ENCODE measurements around the gene NRGN. TPM values are rescaled to one million over a fixed set of nuclear protein-coding genes. Genes with fewer than 3 reads are reported as not detected.

Gene NRGN
- total and polyA plus RNA-seq, 10 of the 15 experiments (the other 5 are each of a cell fraction or from before 2014, with no cell fraction given): 0.36 to 3.2 (median 1.1) TPM; not detected in 2

DNA sequence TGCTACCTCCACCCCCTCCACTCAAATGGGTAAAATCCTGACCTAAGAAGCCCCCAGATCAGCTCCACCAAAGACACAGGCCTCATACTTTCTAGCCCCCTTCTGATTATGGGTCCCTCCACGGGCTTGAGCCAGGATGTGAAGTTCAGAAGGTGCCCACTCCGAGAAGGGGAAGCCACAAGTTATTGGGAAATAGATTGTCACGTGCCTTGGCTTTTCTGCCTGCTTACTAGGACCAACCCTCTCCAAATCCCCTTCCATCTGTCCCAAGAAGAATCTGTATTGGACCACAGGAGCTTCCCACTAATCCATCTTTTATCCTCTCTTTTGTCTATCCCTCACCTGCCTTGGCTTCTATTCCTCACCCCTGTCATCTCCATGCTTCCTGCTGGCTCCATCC, 3.0 kb upstream of the NRGN start (continued):
- TF ChIP-seq, protein P1, sequence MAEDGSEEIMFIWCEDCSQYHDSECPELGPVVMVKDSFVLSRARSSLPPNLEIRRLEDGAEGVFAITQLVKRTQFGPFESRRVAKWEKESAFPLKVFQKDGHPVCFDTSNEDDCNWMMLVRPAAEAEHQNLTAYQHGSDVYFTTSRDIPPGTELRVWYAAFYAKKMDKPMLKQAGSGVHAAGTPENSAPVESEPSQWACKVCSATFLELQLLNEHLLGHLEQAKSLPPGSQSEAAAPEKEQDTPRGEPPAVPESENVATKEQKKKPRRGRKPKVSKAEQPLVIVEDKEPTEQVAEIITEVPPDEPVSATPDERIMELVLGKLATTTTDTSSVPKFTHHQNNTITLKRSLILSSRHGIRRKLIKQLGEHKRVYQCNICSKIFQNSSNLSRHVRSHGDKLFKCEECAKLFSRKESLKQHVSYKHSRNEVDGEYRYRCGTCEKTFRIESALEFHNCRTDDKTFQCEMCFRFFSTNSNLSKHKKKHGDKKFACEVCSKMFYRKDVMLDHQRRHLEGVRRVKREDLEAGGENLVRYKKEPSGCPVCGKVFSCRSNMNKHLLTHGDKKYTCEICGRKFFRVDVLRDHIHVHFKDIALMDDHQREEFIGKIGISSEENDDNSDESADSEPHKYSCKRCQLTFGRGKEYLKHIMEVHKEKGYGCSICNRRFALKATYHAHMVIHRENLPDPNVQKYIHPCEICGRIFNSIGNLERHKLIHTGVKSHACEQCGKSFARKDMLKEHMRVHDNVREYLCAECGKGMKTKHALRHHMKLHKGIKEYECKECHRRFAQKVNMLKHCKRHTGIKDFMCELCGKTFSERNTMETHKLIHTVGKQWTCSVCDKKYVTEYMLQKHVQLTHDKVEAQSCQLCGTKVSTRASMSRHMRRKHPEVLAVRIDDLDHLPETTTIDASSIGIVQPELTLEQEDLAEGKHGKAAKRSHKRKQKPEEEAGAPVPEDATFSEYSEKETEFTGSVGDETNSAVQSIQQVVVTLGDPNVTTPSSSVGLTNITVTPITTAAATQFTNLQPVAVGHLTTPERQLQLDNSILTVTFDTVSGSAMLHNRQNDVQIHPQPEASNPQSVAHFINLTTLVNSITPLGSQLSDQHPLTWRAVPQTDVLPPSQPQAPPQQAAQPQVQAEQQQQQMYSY (CRISPR knock-in tag; IDR thresholded peaks at IDR 0.05): no peak
- no peak for TF ChIP-seq TCF3 (IDR thresholded peaks at IDR 0.05; ENCODE audit: borderline replicate concordance, insufficient read depth, low read depth, low read length)
- TF ChIP-seq CBX5 (IDR thresholded peaks at IDR 0.05; ENCODE audit: low read depth): no peak
- TF ChIP-seq YY1 (IDR thresholded peaks at IDR 0.05; ENCODE audit: low read depth, low read length): no peak
- TF ChIP-seq IKZF2 (IDR thresholded peaks at IDR 0.05): no peak
- TF ChIP-seq STAT1 (conservative IDR thresholded peaks at IDR 0.05): no peak
- TF ChIP-seq GABPA (IDR thresholded peaks at IDR 0.05; ENCODE audit: low read depth): no peak
- no peak for TF ChIP-seq JUND (IDR thresholded peaks at IDR 0.05; ENCODE audit: low read depth, low read length)
- TF ChIP-seq, protein P2, sequence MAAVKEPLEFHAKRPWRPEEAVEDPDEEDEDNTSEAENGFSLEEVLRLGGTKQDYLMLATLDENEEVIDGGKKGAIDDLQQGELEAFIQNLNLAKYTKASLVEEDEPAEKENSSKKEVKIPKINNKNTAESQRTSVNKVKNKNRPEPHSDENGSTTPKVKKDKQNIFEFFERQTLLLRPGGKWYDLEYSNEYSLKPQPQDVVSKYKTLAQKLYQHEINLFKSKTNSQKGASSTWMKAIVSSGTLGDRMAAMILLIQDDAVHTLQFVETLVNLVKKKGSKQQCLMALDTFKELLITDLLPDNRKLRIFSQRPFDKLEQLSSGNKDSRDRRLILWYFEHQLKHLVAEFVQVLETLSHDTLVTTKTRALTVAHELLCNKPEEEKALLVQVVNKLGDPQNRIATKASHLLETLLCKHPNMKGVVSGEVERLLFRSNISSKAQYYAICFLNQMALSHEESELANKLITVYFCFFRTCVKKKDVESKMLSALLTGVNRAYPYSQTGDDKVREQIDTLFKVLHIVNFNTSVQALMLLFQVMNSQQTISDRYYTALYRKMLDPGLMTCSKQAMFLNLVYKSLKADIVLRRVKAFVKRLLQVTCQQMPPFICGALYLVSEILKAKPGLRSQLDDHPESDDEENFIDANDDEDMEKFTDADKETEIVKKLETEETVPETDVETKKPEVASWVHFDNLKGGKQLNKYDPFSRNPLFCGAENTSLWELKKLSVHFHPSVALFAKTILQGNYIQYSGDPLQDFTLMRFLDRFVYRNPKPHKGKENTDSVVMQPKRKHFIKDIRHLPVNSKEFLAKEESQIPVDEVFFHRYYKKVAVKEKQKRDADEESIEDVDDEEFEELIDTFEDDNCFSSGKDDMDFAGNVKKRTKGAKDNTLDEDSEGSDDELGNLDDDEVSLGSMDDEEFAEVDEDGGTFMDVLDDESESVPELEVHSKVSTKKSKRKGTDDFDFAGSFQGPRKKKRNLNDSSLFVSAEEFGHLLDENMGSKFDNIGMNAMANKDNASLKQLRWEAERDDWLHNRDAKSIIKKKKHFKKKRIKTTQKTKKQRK (IDR thresholded peaks at IDR 0.05; ENCODE audit: low read depth, low read length): no peak
- TF ChIP-seq ZNF217 (IDR thresholded peaks at IDR 0.05): no peak

Data from GM12878 (cell line).